PC-3 (cell line): ENCODE data around the gene RAB7B. TPM values are rescaled to one million over a fixed set of nuclear protein-coding genes. Genes with fewer than 3 reads are reported as not detected.
"Not testable (repeated sequence)": the region's sequence is repeated elsewhere in the genome, so short reads cannot be mapped to it uniquely, and the experiment has no call there.

Experiments
- ATAC-seq: fragments of 200-7000 bp; cut with Tn5 transposase; 2 replicates; pipeline ENCODE4 v1.9.1; 2020; ENCODE audit warnings: mild to moderate bottlenecking, moderate library complexity
- BruUV-seq: library from RNA; stranded (reverse); fragments of 400-500 nt; replicated peaks from 2 replicates; lab custom pipeline; 2021; lab: Mats Ljungman, UMichigan
- CTCF ChIA-PET: fragments of 300-600 bp; sonication (Branson Sonifier 250); formaldehyde crosslinking; loops from one replicate; lab custom pipeline; 2022; ENCODE audit warnings: antibody characterized with exemption; lab: Charles Lee
- POLR2A ChIA-PET: fragments of 300-600 bp; sonication (Branson Sonifier 250); formaldehyde crosslinking; loops from one replicate; lab custom pipeline; 2022; ENCODE audit warnings: antibody characterized with exemption; ENCODE audit not compliant: unreplicated experiment; lab: Charles Lee
- DNase-seq: peaks from one replicate; pipeline ENCODE4 v3.0.0-alpha.2; 2015
- H2AFZ ChIP-seq: fragments of 300-600 bp; sonication (generic); 2 replicates; pipeline ENCODE4 v1.6.0; 2016; ENCODE audit warnings: antibody characterized with exemption, low read length
- H3F3A ChIP-seq: fragments of 300-600 bp; sonication (generic); one replicate; pipeline ENCODE4 v1.6.0; 2017; ENCODE audit warnings: antibody characterized with exemption, low read length, control low read depth, mild to moderate bottlenecking; ENCODE audit not compliant: unreplicated experiment
- H3K27ac ChIP-seq: fragments of 300-600 bp; sonication (generic); 2 replicates; pipeline ENCODE4 v1.5.1; 2016; ENCODE audit warnings: mild to moderate bottlenecking, low read length
- H3K27me3 ChIP-seq: fragments of 300-600 bp; sonication (generic); 2 replicates; pipeline ENCODE4 v1.6.1; 2016; ENCODE audit warnings: low read length, mixed read lengths
- H3K36me3 ChIP-seq: fragments of 300-600 bp; sonication (generic); 2 replicates; pipeline ENCODE4 v1.6.1; 2016; ENCODE audit warnings: low read depth, mixed run types, low read length, mixed read lengths
- H3K4me1 ChIP-seq: fragments of 300-600 bp; sonication (generic); 2 replicates; pipeline ENCODE4 v1.5.1; 2016; ENCODE audit warnings: low read length; ENCODE audit not compliant: insufficient read depth
- H3K4me2 ChIP-seq: fragments of 300-600 bp; sonication (generic); 2 replicates; pipeline ENCODE4 v1.6.0; 2016; ENCODE audit warnings: low read length
- H3K4me3 ChIP-seq: fragments of 300-600 bp; sonication (generic); 2 replicates; pipeline ENCODE4 v1.5.1; 2016; ENCODE audit warnings: mild to moderate bottlenecking, low read length, mixed read lengths
- H3K79me2 ChIP-seq: fragments of 300-600 bp; sonication (generic); 2 replicates; pipeline ENCODE4 v1.6.1; 2017; ENCODE audit warnings: low read length, mixed read lengths
- H3K9ac ChIP-seq: fragments of 300-600 bp; sonication (generic); 2 replicates; pipeline ENCODE4 v1.6.0; 2016; ENCODE audit warnings: mild to moderate bottlenecking, low read length
- H3K9me2 ChIP-seq: fragments of 300-600 bp; sonication (generic); replicated peaks from 2 replicates; pipeline ENCODE4 v1.6.1; 2016; ENCODE audit warnings: mixed run types, low read length, mixed read lengths
- H3K9me3 ChIP-seq: fragments of 300-600 bp; sonication (generic); 2 replicates; pipeline ENCODE4 v1.6.1; 2016; ENCODE audit warnings: low read length, mixed read lengths
- H4K20me1 ChIP-seq: fragments of 300-600 bp; sonication (generic); 2 replicates; pipeline ENCODE4 v1.6.1; 2016; ENCODE audit warnings: low read length, mixed read lengths
- EZH2 ChIP-seq: fragments of 300-600 bp; sonication (generic); IDR thresholded peaks from one replicate; pipeline ENCODE4 v1.6.1; 2017; ENCODE audit warnings: antibody characterized with exemption, mild to moderate bottlenecking, low read length; ENCODE audit not compliant: unreplicated experiment
- EZH2phosphoT487 ChIP-seq: fragments of 300-600 bp; sonication (generic); IDR thresholded peaks from 2 replicates; pipeline ENCODE4 v1.6.1; 2018; ENCODE audit warnings: mild to moderate bottlenecking, antibody characterized with exemption, low read length, borderline replicate concordance
- intact Hi-C: fragments of 100-400 bp; cut with micrococcal nuclease; formaldehyde crosslinking; loops from 2 replicates; pipeline ENCODE4 v1.9.0; 2023
- total RNA-seq: library from RNA; depleted of rRNA; stranded (reverse); fragments of >200 nt; gene quantifications from 2 replicates; pipeline ENCODE4 v1.2.3, GENCODE V29; 2014
- TF ChIP-seq, protein P1 (sequence below): fragments of 300-600 bp; sonication (generic); conservative IDR thresholded peaks from 2 replicates; pipeline ENCODE4 v1.5.1; 2017; ENCODE audit warnings: antibody characterized with exemption, low read depth, mild to moderate bottlenecking, low read length

Gene RAB7B
- total RNA-seq, 1 experiment from 2014 or later: not detected

DNA sequence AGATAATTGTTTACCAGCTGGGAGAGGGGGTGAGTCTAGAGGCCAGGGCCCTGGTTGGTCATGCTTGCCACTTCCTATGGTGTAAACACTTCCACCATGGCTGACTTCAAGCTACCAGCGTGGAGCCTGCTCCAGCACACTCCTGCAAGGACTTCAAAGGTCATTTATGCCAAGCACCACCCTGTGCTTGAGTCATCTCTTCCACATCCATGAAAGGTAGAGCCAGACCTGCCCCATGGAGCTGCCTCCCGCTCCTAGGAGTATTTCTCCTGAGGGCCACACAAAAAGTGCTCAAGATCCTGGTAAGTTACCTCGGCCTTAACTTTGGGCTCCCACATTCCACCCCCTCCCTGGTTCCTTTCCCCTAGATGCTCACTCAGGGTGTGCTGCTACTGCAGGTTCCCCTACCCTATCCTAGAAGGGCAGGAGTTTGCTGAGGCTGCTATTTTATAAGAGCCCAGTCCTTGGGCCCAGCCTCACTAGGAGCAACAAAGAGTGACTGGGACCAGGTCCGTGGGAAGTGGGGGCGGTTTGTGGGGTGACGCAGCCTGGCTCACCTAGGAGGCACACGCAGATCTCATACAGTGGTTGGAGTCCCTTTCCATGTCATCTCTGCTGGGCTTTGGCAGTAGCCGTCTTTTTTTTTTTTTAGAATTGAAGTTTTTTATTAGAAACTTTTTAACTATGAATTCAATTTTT is 2.4 kb downstream of the RAB7B start:
- Histone ChIP-seq H3K9me2 (no peaks in the 10 kb centered on the region), H3F3A (no peaks in the 10 kb centered on the region), H4K20me1 (no peaks in the 10 kb centered on the region), H2AFZ (no peak overlapping the region), H3K9ac (no peak overlapping the region), H3K4me2 (peak overlapping the region; percentile 31; the same call in 1 of the 2 replicates), H3K9me3 (no peaks in the 10 kb centered on the region), H3K27ac (no peak overlapping the region), H3K27me3 (peaks cover 9% of the 10 kb centered on the region), H3K36me3 (no peaks in the 10 kb centered on the region), H3K4me1 (peaks cover 19% of the 10 kb centered on the region), H3K4me3 (no peak overlapping the region), H3K79me2 (no peaks in the 10 kb centered on the region)
- TF ChIP-seq EZH2phosphoT487 (no peak), EZH2 (no peak)
- TF ChIP-seq, protein P1, sequence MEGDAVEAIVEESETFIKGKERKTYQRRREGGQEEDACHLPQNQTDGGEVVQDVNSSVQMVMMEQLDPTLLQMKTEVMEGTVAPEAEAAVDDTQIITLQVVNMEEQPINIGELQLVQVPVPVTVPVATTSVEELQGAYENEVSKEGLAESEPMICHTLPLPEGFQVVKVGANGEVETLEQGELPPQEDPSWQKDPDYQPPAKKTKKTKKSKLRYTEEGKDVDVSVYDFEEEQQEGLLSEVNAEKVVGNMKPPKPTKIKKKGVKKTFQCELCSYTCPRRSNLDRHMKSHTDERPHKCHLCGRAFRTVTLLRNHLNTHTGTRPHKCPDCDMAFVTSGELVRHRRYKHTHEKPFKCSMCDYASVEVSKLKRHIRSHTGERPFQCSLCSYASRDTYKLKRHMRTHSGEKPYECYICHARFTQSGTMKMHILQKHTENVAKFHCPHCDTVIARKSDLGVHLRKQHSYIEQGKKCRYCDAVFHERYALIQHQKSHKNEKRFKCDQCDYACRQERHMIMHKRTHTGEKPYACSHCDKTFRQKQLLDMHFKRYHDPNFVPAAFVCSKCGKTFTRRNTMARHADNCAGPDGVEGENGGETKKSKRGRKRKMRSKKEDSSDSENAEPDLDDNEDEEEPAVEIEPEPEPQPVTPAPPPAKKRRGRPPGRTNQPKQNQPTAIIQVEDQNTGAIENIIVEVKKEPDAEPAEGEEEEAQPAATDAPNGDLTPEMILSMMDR: no peak
- intact Hi-C loops: no loop called here
- ATAC-seq: no peak
- no TSS peak for BruUV-seq
- ChIA-PET POLR2A (interaction anchor here (0.5 kb wide), 1 partner anchor 125 kb away, joined by 5 read pairs; no protein-coding TSS in a partner anchor), CTCF (interaction anchor here (1.3 kb wide), 1 partner anchor 23 kb away, joined by 9 read pairs; no protein-coding TSS in a partner anchor)
- no peak for DNase-seq

DNA sequence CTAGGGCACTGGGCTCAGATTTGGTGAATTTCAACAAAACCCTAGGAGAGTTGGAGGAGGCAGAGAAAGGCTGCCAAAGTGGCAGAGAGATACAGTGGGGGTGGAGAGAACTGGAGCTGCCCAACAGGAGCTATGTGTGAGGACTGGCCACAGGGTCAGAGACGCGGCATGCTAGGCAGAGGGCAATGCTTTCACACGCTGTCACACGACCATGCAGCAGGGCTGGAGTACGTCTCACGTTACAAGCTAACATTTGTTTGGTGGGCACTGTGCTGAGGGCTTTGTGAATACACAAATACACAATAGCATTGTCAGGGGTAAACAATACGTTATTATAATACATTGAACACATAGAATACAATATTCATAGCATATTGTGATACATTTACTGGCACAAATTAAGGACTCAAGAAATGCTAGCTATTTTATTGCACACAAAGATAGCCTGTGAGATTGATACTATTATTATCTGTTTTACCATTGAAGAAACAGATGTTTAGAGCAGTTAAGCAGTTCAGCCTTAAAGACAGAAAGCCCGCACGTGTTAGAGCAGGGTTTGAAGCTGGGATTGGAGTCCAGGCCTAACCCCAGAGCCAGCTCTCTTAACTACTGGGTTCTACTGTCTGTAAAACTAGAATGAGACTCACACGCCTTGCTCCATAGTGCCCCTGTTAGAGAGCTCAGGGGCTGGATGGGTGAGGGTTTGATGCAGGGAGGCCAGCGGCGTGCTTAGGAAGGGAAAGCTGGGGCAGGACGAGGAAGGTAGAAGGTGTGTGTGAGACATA is 4.5 kb downstream of the RAB7B start:
- no TSS peak for BruUV-seq
- Histone ChIP-seq H3K27me3 (peaks cover 24% of the 10 kb centered on the region), H3K9me3 (no peaks in the 10 kb centered on the region), H3K79me2 (no peaks in the 10 kb centered on the region), H3K9me2 (no peaks in the 10 kb centered on the region), H3K36me3 (no peaks in the 10 kb centered on the region), H4K20me1 (no peaks in the 10 kb centered on the region), H3K27ac (no peak overlapping the region), H2AFZ (no peak overlapping the region), H3K9ac (no peak overlapping the region), H3K4me1 (peaks cover 19% of the 10 kb centered on the region), H3K4me2 (no peak overlapping the region), H3F3A (no peaks in the 10 kb centered on the region), H3K4me3 (no peak overlapping the region)
- ChIA-PET POLR2A (no interaction called here), CTCF (interaction anchor here (0.6 kb wide), 1 partner anchor 15 kb away, joined by 4 read pairs; no protein-coding TSS in a partner anchor)
- TF ChIP-seq EZH2 (no peak), EZH2phosphoT487 (no peak)
- TF ChIP-seq, protein P1: no peak
- no peak for ATAC-seq
- intact Hi-C loops: no loop called here
- no peak for DNase-seq

DNA sequence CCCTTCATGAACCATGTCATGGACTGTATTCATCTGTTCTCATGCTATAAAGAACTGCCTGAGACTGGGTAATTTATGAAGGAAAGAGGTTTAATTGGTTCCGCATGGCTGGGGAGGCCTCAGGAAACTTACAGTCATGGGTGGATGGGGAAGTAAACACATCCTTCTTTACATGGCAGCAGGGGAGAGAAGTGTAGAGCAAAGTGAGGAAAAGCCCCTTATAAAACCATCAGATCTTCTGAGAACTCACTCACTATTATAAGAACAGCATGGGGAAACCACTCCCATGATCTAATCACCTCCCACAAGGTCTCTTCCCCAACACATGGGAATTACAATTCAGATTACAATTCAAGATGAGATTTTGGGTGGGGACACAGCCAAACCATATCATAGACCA is 6.6 kb downstream of the RAB7B start:
- ATAC-seq, H3K4me2 ChIP-seq, H2AFZ ChIP-seq, H3K36me3 ChIP-seq, H3F3A ChIP-seq, H3K79me2 ChIP-seq, H3K27ac ChIP-seq, intact Hi-C loops, POLR2A ChIA-PET, CTCF ChIA-PET, DNase-seq, BruUV-seq, H3K9ac ChIP-seq, H3K9me3 ChIP-seq, H3K4me3 ChIP-seq, H3K9me2 ChIP-seq, H4K20me1 ChIP-seq: not testable (repeated sequence)
- H3K27me3 ChIP-seq: peaks cover 41% of the 10 kb centered on the region
- peaks cover 13% of the 10 kb centered on the region for H3K4me1 ChIP-seq
